HG03135 (cell line): Measurements from ENCODE around the gene OSBPL8.

ENCODE experiments used
- ATAC-seq: cut with Tn5 transposase; IDR thresholded peaks from one replicate; pipeline ENCODE4 v1.9.1; 2021; ENCODE audit warnings: mild to moderate bottlenecking, moderate library complexity; ENCODE audit not compliant: unreplicated experiment

Gene OSBPL8

GRCh38 chr12:76555797-76556196, 3.8 kb downstream of the OSBPL8 start:
- ATAC-seq = no peak

- ATAC-seq = no peak
Measured at GRCh38 chr12:76555231-76555767, 4.3 kb downstream of the OSBPL8 start.

- ATAC-seq = no peak
Measured at GRCh38 chr12:76554405-76555230, 5.0 kb downstream of the OSBPL8 start.

- ATAC-seq = no peak
Measured at GRCh38 chr12:76552343-76552938, 7.1 kb downstream of the OSBPL8 start.

GRCh38 chr12:76551482-76551888, 8.1 kb downstream of the OSBPL8 start:
- ATAC-seq = peak; percentile 47

- ATAC-seq = no peak
Measured at GRCh38 chr12:76549131-76549530, 10.4 kb downstream of the OSBPL8 start.

GRCh38 chr12:76548222-76548837, 11.2 kb downstream of the OSBPL8 start:
- no peak for ATAC-seq

DNA sequence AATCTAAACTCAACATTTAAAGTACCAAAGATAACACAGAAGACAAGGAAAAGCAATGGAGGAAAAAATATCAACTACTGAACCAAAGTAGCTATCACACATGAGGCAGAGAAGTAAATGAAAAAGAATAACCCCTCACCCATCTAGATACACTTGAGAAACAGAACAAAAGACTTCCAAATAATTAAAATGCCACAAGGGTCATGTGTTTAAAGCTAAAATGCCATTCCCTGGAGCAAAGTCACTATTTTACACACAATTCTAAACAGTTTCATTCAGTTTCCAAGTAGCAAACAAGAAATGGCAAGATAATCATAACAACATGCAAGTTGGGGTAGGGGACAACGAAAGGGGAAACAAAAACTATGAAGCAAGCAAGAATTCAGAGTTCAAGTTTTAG, 12.0 kb downstream of the OSBPL8 start:
- no peak for ATAC-seq

- no peak for ATAC-seq
Measured at GRCh38 chr12:76546889-76547288, 12.7 kb downstream of the OSBPL8 start.

DNA sequence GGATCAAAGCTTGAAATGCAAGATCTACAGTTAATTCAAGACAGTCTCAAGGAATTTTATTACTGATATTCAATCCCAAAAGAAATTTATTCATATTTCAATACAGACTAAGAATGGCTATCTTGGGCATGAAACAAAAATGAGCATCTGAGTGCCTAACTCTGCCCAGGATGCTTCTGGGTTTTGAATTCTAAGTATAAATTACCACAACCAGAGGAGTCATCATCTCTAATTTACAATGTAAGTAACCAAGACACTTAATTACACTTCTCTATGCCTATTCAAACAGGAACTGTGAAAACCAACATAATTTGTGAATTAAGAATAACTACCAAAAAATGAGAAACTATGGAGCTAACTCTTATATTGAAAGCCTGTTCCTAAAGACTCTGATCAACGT, 14.1 kb downstream of the OSBPL8 start:
- ATAC-seq = no peak

- ATAC-seq = no peak
Measured at GRCh38 chr12:76544601-76545261, 14.8 kb downstream of the OSBPL8 start.

GRCh38 chr12:76543813-76544347, 15.7 kb downstream of the OSBPL8 start:
- no peak for ATAC-seq

- ATAC-seq = no peak
Measured at GRCh38 chr12:76542908-76543307, 16.7 kb downstream of the OSBPL8 start.

DNA sequence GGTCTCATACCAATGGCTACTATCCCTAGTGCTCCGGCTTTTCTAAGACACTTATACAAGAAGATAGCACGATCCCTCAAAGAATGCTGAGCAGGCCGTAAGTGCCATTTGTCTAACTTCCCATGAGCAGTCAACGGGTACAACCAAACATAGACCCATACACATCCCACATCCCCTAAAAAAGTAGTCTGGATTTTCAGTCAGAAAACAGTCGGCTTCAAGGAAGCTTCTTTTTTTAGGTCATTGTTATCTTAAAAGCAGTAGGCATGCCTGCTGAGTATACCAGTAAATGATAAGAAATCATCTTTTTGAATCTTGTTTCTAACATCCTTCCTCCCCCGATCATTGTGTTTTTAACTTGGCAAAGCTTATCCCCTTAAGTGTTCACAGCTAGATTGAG, 19.8 kb downstream of the OSBPL8 start:
- ATAC-seq = no peak

DNA sequence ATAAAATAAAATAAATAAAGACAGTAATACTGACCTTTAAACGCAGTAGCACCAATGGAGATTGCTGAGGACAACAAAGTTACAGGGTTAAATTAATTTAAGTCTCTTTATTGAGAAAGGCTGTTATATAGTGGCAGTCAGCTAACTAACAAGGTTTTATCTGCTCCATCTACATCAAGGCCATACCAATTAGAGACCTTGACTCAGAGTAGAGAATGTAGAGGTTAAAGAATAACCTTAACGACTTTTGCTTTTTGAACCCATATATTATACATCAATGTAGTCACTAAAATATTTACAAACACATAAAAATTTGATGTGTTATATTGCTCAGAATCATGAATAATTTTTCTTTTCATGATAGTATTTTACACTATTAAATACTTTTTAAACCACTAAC, 21.6 kb downstream of the OSBPL8 start:
- ATAC-seq = no peak

- no peak for ATAC-seq
Measured at GRCh38 chr12:76536546-76536945, 23.0 kb downstream of the OSBPL8 start.

DNA sequence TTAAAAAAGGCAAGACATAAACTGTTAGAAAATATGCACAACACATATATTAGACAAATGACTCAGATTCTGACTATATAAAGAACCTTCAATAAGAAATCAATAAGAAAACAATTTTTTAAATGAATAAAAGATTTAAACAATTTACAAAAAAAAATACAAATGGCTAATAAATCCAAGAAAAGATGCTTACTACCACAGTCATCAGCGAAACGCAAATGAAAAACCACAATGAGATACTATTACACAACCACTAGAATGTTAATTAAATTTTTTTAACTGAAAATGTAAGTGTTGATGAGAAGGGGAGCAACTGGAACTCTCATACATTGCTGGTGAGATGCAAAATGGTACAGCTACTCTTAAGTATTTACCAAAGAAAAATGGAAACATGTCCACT, 24.4 kb downstream of the OSBPL8 start:
- ATAC-seq = no peak

- no peak for ATAC-seq
Measured at GRCh38 chr12:76533331-76533730, 26.2 kb downstream of the OSBPL8 start.

GRCh38 chr12:76532520-76532919, 27.1 kb downstream of the OSBPL8 start:
- ATAC-seq = no peak

DNA sequence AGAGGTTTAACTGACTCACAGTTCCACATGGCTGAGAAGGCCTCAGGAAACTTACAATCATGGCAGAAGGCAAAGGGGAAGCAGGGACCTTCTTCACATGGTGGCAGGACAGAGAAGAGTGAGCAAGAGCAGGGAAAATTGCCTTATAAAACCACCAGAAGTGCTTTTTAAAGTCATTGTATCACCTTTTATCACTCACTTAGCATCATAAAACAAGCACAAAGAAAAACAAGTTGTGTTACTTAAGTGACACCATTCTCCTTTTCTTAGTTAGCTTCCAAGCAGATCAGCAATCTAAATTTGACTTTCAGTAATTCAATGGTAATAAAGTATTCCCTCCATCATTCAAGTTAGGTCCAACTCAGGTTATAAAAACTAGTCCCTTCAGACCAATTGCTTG, 28.5 kb downstream of the OSBPL8 start:
- ATAC-seq = no peak

GRCh38 chr12:76530516-76530915, 29.1 kb downstream of the OSBPL8 start:
- no peak for ATAC-seq
